ENCODE measurements around the gene PBX3.
A peak's percentile ranks its signal among the peaks of the same experiment; 100 is the strongest.

Gene PBX3

GRCh38 chr9:125966959-125967711, 220.0 kb downstream of the PBX3 start:
- DNase-seq (ENCODE audit: low read depth): no peak
- TF ChIP-seq CTCF (IDR thresholded peaks at IDR 0.05; ENCODE audit: insufficient read depth, low read depth, low read length, missing control alignments): no peak
- no peak overlapping the region for H3K4me3 ChIP-seq (ENCODE audit: low read depth, low read length)

GRCh38 chr9:125968714-125969374, 221.7 kb downstream of the PBX3 start:
- H3K4me3 ChIP-seq (ENCODE audit: low read depth, low read length): no peak overlapping the region
- no peak for DNase-seq (ENCODE audit: low read depth)
- TF ChIP-seq CTCF (IDR thresholded peaks at IDR 0.05; ENCODE audit: insufficient read depth, low read depth, low read length, missing control alignments): no peak

GRCh38 chr9:125969462-125969861, 222.3 kb downstream of the PBX3 start:
- TF ChIP-seq CTCF (IDR thresholded peaks at IDR 0.05; ENCODE audit: insufficient read depth, low read depth, low read length, missing control alignments): no peak
- no peak overlapping the region for H3K4me3 ChIP-seq (ENCODE audit: low read depth, low read length)
- DNase-seq (ENCODE audit: low read depth): no peak

GRCh38 chr9:125969868-125970267, 222.7 kb downstream of the PBX3 start:
- peak; percentile 33 for DNase-seq (ENCODE audit: low read depth)
- H3K4me3 ChIP-seq (ENCODE audit: low read depth, low read length): no peak overlapping the region
- no peak for TF ChIP-seq CTCF (IDR thresholded peaks at IDR 0.05; ENCODE audit: insufficient read depth, low read depth, low read length, missing control alignments)

- no peak for TF ChIP-seq CTCF (IDR thresholded peaks at IDR 0.05; ENCODE audit: insufficient read depth, low read depth, low read length, missing control alignments)
These were observed 223.2 kb downstream of the PBX3 start for GRCh38 chr9:125970340-125970739.

GRCh38 chr9:125971050-125971449, 223.9 kb downstream of the PBX3 start:
- no peak for TF ChIP-seq CTCF (IDR thresholded peaks at IDR 0.05; ENCODE audit: insufficient read depth, low read depth, low read length, missing control alignments)
- no peak overlapping the region for H3K4me3 ChIP-seq (ENCODE audit: low read depth, low read length)
- DNase-seq (ENCODE audit: low read depth): no peak

More at GRCh38 chr9:125970340-125970739, 223.2 kb downstream of the PBX3 start:
- H3K4me3 ChIP-seq (ENCODE audit: low read depth, low read length): no peak overlapping the region
- no peak for DNase-seq (ENCODE audit: low read depth)
